Spleen (tissue), 7 donors: Measurements from ENCODE around the gene USP27X.

Experiments
- POLR2A ChIP-seq, 3 donors: fragments of 450-650 bp; IDR thresholded peaks; one replicate each; pipeline ENCODE4 v1.5.1; 2017; ENCODE audit warnings: antibody characterized with exemption in 3 of 3, mild to moderate bottlenecking in 1 of 3
- TF ChIP-seq, protein P1 (sequence below), 11 experiments: fragments of 200-600 bp in 7 of 11; fragments of 450-650 bp in 4 of 11; sonication (generic) in 4 of 11; IDR thresholded peaks in 8 of 11; conservative IDR thresholded peaks in 3 of 11; 1 replicate in 7 of 11; 2 replicates in 4 of 11; pipeline versions ENCODE4 v1.4.0 to v1.8.0; 2016 to 2021; ENCODE audit warnings: antibody characterized with exemption in 11 of 11, inconsistent platforms in 4 of 11, mild to moderate bottlenecking in 1 of 11
- donor health status: DM: no; HTN: no; CAD: no; lungs with moderate emphysema.
- donor health status: DM: no; HTN: no; CAD: no.
- donor health status: DM: no; HTN: no; CAD: no.

DNA sequence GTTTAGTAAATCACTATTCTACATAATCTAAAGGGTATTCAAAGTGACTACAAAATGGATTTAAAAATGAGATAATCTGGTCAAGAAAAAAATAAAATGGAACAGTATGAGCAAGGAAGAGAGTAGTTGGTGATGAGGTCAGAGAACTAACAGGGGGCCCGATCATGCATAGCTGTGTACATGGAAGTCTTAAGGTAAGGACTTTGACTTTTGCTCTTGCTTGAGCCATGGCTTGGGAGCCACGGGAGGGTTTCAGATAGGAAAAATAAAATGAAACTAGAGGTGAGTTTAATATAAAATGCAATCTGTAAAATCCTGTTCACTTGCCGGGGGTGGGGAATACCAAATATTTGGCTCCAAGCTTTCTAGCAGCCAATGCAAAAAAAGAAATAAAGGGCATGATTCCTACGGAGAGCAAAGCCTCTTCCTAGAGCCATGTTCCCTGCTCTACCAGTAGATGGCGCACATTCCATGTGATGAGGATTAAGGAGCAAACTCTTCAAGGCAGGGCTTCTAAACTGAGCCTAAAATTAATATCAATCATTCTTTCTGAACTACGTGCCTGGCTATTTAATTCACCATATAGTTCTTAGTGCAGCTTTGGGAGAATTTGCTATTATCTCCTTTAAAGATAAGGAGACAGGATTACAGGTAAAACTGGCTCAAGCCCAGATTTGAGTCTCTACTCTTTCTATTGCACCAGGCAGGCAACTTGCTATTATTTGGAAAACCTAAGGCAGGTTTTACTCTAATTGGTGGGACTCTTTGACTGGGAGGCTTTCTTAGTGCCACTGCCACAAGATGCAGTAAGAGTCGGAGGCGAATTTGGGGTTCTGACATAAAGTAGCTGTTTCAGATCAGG lies 36.3 kb downstream of the USP27X start:
- TF ChIP-seq, protein P1, sequence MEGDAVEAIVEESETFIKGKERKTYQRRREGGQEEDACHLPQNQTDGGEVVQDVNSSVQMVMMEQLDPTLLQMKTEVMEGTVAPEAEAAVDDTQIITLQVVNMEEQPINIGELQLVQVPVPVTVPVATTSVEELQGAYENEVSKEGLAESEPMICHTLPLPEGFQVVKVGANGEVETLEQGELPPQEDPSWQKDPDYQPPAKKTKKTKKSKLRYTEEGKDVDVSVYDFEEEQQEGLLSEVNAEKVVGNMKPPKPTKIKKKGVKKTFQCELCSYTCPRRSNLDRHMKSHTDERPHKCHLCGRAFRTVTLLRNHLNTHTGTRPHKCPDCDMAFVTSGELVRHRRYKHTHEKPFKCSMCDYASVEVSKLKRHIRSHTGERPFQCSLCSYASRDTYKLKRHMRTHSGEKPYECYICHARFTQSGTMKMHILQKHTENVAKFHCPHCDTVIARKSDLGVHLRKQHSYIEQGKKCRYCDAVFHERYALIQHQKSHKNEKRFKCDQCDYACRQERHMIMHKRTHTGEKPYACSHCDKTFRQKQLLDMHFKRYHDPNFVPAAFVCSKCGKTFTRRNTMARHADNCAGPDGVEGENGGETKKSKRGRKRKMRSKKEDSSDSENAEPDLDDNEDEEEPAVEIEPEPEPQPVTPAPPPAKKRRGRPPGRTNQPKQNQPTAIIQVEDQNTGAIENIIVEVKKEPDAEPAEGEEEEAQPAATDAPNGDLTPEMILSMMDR (IDR thresholded peaks at IDR 0.05 in 8 of 11, conservative IDR thresholded peaks at IDR 0.05 in 3 of 11), result peak; percentile 10 to 88 (median 78)
- TF ChIP-seq POLR2A (IDR thresholded peaks at IDR 0.05), result no peak
